ENCODE results near the gene MGAT3.

- no peak for TF ChIP-seq ETV6 (IDR thresholded peaks at IDR 0.05; ENCODE audit: borderline replicate concordance in 1 of 2, low read depth in 2 of 2, low read length in 1 of 2)
- TF ChIP-seq ETV6 (CRISPR knock-in tag; IDR thresholded peaks at IDR 0.05; ENCODE audit: borderline replicate concordance), result no peak
- TF ChIP-seq TEAD4 (IDR thresholded peaks at IDR 0.05; ENCODE audit: low read length), result no peak
- TF ChIP-seq TEAD4 (CRISPR knock-in tag; IDR thresholded peaks at IDR 0.05; ENCODE audit: borderline replicate concordance), result no peak
- TF ChIP-seq KHSRP (IDR thresholded peaks at IDR 0.05), result no peak
Observed at GRCh38 chr22:39410264-39410663, 46.5 kb upstream of the MGAT3 start.
